GM12878 (cell line): Measurements from ENCODE around the gene SLC39A11. TPM values are rescaled to one million over a fixed set of nuclear protein-coding genes. Genes with fewer than 3 reads are reported as not detected.

Experiments used
- ATF7 ChIP-seq: fragments of 450-650 bp; IDR thresholded peaks from 2 replicates; pipeline ENCODE4 v1.6.1; 2016; ENCODE audit warnings: low read depth, mild to moderate bottlenecking
- BACH1 ChIP-seq: fragments of 450-650 bp; IDR thresholded peaks from 2 replicates; pipeline ENCODE4 v1.6.1; 2017; ENCODE audit warnings: mild to moderate bottlenecking, borderline replicate concordance
- BRCA1 ChIP-seq: IDR thresholded peaks from 2 replicates; pipeline ENCODE4 v1.6.1; 2011; ENCODE audit warnings: low read depth, low read length, improper control_type of control experiment
- EZH2 ChIP-seq: IDR thresholded peaks from 2 replicates; pipeline ENCODE4 v1.6.1; 2012; ENCODE audit warnings: low read depth, mild to moderate bottlenecking, control low read depth, inconsistent platforms, low read length, borderline replicate concordance; ENCODE audit not compliant: control insufficient read depth
- NR2F1 ChIP-seq: fragments of 450-650 bp; conservative IDR thresholded peaks from 2 replicates; pipeline ENCODE4 v1.6.1; 2017; ENCODE audit warnings: mild to moderate bottlenecking
- POU2F2 ChIP-seq: IDR thresholded peaks from 3 replicates; pipeline ENCODE4 v1.6.1; 2011; ENCODE audit warnings: low read depth, mild to moderate bottlenecking, low read length, borderline replicate concordance
- RAD21 ChIP-seq: IDR thresholded peaks from 2 replicates; pipeline ENCODE4 v1.6.1; 2011; ENCODE audit warnings: mild to moderate bottlenecking, low read depth, low read length, moderate library complexity; ENCODE audit not compliant: insufficient read depth
- RAD51 ChIP-seq: fragments of 450-650 bp; IDR thresholded peaks from 2 replicates; pipeline ENCODE4 v1.6.1; 2016; ENCODE audit warnings: moderate library complexity, mild to moderate bottlenecking, inconsistent platforms
- SMC3 ChIP-seq: IDR thresholded peaks from 2 replicates; pipeline ENCODE4 v1.6.1; 2011; ENCODE audit warnings: low read length, improper control_type of control experiment, borderline replicate concordance
- SP1 ChIP-seq: IDR thresholded peaks from one replicate; pipeline ENCODE4 v1.6.1; 2011; ENCODE audit warnings: low read depth, low read length
- TCF3 ChIP-seq: IDR thresholded peaks from 2 replicates; pipeline ENCODE4 v1.6.1; 2012; ENCODE audit warnings: low read depth, mild to moderate bottlenecking, low read length, borderline replicate concordance; ENCODE audit not compliant: insufficient read depth
- TCF7 ChIP-seq: IDR thresholded peaks from 2 replicates; pipeline ENCODE4 v1.6.1; 2014; ENCODE audit warnings: antibody characterized with exemption, borderline replicate concordance
- ZNF207 ChIP-seq: fragments of 450-650 bp; IDR thresholded peaks from 2 replicates; pipeline ENCODE4 v1.6.1; 2014; ENCODE audit warnings: antibody characterized with exemption, mild to moderate bottlenecking, borderline replicate concordance
- ZZZ3 ChIP-seq: IDR thresholded peaks from 2 replicates; pipeline ENCODE4 v1.6.1; 2011; ENCODE audit warnings: low read depth; ENCODE audit not compliant: control insufficient read depth, insufficient read length
- polyA plus RNA-seq, 11 experiments: library from polyadenylated mRNA; depleted of rRNA in 4 of 11; unstranded in 6 of 11; stranded (reverse) in 5 of 11; fragments of >200 nt; fragmentation: Nextera tagmentation in 4 of 11; fragmentation: Illumina TruSeq in 1 of 11; extraction: Ambion mirVana in 4 of 11; extraction: Trizol in 1 of 11; gene quantifications; 1 replicate in 1 of 11; 2 replicates in 10 of 11; pipeline versions ENCODE4 v1.2.1 to v1.2.3, GENCODE V29; 2011 to 2016; ENCODE audit warnings: inconsistent platforms in 2 of 11, missing spikeins in 2 of 11, low read depth in 1 of 11
- total RNA-seq, 4 experiments: library from RNA; depleted of rRNA in 3 of 4; stranded (reverse); fragments of >200 nt in 3 of 4; fragmentation: Illumina TruSeq in 1 of 4; extraction: Trizol in 1 of 4; gene quantifications; 2 replicates each; pipeline versions ENCODE4 v1.2.1 to v1.2.3, GENCODE V29; 2013 to 2021
- TF ChIP-seq, protein P1 (sequence below): fragments of 450-650 bp; IDR thresholded peaks from 2 replicates; pipeline ENCODE4 v1.6.1; 2017; ENCODE audit warnings: mild to moderate bottlenecking, moderate library complexity
- TF ChIP-seq, protein P2 (sequence below): fragments of 450-650 bp; IDR thresholded peaks from 2 replicates; pipeline ENCODE4 v1.6.1; 2017; ENCODE audit warnings: mild to moderate bottlenecking, moderate library complexity
- TF ChIP-seq, protein P3 (sequence below): IDR thresholded peaks from 2 replicates; pipeline ENCODE4 v1.6.1; 2011; ENCODE audit warnings: borderline replicate concordance, low read depth, mild to moderate bottlenecking, moderate library complexity, low read length; ENCODE audit not compliant: insufficient read depth, poor library complexity, severe bottlenecking

Gene SLC39A11
- total and polyA plus RNA-seq, 10 of the 15 experiments (the other 5 are each of a cell fraction or from before 2014, with no cell fraction given), result 8.6 to 23.8 (median 14.0) TPM

DNA sequence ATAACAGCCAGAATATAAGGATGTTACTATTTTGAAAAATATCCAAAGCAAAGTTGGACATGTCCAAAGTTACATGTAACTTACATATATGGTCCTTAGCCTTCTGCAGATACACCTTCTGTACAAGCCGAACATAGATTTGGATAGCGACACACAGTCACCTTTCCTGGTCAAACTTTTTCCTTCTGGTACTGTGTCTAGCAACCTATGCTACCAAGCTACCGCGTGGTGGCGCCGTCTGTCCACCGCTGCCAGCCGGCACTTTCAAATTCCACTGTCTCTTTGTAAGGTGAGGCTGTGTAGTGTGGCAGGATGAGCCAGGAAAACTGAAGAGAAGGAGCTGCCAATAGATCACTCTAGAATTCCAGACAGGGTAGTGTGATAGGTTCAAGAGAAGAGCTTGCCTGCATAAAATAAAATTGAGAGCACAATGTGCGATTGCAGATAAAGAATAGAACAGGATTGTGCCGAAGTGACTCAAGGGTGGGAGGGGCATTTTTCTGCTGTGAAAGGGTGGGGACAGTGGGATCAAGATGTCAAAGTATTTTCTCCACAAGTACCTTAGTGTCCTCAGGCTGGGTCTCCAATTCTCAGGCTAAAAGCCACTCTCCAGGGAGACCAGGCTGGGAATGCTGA lies 366.9 kb downstream of the SLC39A11 start (continued):
- TF ChIP-seq, protein P1, sequence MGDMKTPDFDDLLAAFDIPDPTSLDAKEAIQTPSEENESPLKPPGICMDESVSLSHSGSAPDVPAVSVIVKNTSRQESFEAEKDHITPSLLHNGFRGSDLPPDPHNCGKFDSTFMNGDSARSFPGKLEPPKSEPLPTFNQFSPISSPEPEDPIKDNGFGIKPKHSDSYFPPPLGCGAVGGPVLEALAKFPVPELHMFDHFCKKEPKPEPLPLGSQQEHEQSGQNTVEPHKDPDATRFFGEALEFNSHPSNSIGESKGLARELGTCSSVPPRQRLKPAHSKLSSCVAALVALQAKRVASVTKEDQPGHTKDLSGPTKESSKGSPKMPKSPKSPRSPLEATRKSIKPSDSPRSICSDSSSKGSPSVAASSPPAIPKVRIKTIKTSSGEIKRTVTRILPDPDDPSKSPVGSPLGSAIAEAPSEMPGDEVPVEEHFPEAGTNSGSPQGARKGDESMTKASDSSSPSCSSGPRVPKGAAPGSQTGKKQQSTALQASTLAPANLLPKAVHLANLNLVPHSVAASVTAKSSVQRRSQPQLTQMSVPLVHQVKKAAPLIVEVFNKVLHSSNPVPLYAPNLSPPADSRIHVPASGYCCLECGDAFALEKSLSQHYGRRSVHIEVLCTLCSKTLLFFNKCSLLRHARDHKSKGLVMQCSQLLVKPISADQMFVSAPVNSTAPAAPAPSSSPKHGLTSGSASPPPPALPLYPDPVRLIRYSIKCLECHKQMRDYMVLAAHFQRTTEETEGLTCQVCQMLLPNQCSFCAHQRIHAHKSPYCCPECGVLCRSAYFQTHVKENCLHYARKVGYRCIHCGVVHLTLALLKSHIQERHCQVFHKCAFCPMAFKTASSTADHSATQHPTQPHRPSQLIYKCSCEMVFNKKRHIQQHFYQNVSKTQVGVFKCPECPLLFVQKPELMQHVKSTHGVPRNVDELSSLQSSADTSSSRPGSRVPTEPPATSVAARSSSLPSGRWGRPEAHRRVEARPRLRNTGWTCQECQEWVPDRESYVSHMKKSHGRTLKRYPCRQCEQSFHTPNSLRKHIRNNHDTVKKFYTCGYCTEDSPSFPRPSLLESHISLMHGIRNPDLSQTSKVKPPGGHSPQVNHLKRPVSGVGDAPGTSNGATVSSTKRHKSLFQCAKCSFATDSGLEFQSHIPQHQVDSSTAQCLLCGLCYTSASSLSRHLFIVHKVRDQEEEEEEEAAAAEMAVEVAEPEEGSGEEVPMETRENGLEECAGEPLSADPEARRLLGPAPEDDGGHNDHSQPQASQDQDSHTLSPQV, result no peak
- TF ChIP-seq POU2F2 (no peak), TCF7 (no peak), NR2F1 (no peak), ZNF207 (no peak), RAD21 (peak; percentile 84), BACH1 (no peak), ATF7 (no peak), EZH2 (no peak), RAD51 (no peak), SP1 (no peak), BRCA1 (no peak), SMC3 (peak; percentile 66), TCF3 (no peak), ZZZ3 (no peak)
- TF ChIP-seq, protein P2, sequence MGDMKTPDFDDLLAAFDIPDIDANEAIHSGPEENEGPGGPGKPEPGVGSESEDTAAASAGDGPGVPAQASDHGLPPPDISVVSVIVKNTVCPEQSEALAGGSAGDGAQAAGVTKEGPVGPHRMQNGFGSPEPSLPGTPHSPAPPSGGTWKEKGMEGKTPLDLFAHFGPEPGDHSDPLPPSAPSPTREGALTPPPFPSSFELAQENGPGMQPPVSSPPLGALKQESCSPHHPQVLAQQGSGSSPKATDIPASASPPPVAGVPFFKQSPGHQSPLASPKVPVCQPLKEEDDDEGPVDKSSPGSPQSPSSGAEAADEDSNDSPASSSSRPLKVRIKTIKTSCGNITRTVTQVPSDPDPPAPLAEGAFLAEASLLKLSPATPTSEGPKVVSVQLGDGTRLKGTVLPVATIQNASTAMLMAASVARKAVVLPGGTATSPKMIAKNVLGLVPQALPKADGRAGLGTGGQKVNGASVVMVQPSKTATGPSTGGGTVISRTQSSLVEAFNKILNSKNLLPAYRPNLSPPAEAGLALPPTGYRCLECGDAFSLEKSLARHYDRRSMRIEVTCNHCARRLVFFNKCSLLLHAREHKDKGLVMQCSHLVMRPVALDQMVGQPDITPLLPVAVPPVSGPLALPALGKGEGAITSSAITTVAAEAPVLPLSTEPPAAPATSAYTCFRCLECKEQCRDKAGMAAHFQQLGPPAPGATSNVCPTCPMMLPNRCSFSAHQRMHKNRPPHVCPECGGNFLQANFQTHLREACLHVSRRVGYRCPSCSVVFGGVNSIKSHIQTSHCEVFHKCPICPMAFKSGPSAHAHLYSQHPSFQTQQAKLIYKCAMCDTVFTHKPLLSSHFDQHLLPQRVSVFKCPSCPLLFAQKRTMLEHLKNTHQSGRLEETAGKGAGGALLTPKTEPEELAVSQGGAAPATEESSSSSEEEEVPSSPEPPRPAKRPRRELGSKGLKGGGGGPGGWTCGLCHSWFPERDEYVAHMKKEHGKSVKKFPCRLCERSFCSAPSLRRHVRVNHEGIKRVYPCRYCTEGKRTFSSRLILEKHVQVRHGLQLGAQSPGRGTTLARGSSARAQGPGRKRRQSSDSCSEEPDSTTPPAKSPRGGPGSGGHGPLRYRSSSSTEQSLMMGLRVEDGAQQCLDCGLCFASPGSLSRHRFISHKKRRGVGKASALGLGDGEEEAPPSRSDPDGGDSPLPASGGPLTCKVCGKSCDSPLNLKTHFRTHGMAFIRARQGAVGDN, result no peak
- TF ChIP-seq, protein P3, sequence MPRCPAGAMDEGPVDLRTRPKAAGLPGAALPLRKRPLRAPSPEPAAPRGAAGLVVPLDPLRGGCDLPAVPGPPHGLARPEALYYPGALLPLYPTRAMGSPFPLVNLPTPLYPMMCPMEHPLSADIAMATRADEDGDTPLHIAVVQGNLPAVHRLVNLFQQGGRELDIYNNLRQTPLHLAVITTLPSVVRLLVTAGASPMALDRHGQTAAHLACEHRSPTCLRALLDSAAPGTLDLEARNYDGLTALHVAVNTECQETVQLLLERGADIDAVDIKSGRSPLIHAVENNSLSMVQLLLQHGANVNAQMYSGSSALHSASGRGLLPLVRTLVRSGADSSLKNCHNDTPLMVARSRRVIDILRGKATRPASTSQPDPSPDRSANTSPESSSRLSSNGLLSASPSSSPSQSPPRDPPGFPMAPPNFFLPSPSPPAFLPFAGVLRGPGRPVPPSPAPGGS, result no peak
- TF ChIP-seq, all 136 proteins: peak for 6
